GM18505 (cell line): ENCODE data around the gene ARHGEF38.

Experiments used
- ATAC-seq: cut with Tn5 transposase; IDR thresholded peaks from one replicate; pipeline ENCODE4 v1.9.1; 2021; ENCODE audit not compliant: unreplicated experiment
- POLR2A ChIP-seq: IDR thresholded peaks from 4 replicates; pipeline ENCODE4 v1.6.1; 2011; ENCODE audit warnings: borderline replicate concordance; ENCODE audit not compliant: insufficient read depth, insufficient read length; ENCODE audit errors: extremely low read depth

The ARHGEF38 gene

DNA sequence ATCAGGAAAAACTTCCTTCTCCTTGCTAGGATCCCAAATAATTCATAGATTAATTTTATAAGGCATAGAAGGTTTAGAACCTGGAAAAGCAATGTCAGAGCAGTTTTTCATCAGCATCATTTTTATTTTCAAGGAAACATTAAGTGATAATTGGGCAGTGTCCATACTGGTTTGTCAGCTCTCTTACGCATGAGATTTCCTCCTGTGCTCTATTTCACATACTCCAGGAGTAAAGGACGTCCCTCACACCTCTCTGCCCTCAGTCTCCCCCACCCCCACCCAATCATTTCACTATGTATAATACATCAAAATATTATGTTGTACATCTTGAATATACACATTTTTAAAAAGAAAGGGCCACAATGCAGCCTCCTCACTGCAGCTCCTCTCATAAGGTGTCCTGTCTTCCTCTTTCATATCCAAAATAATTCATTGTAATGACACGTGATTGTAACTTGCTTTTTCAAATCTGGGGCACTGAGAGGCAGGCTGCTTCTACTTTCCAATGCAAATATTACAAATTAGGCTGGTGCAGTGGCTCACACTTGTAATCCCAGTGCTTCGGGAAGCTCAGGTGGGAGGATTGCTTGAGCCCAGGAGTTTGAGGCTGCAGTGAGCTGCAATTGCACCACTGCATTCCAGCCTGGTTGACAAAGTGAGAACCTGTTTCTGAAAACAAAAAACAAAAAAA lies 34.4 kb downstream of the ARHGEF38 start:
- no peak for TF ChIP-seq POLR2A
- no peak for ATAC-seq

DNA sequence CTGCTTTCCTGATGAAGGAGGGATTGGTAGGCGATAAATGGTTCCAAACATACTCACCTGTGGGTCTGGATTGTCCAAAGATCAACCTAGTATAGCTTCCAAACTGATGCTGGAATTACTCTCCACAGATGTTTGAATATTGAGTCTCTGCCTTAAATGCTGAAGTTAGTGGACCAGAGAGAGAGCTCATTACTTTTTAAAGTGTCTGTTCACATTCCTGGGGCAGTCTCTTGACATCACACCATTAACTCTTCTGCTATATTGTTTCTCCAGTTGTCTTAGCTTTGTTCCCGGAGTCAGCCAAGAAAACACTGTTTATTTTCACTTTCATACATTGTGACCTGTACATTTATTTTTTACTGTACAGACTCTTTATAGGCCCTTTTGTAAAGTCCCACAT lies 35.4 kb downstream of the ARHGEF38 start:
- no peak for TF ChIP-seq POLR2A
- ATAC-seq, result no peak

GRCh38 chr4:105588252-105588651 lies 35.8 kb downstream of the ARHGEF38 start:
- TF ChIP-seq POLR2A, result no peak
- ATAC-seq, result no peak

- no peak for TF ChIP-seq POLR2A
- ATAC-seq, result no peak
These were observed 39.2 kb downstream of the ARHGEF38 start for GRCh38 chr4:105591573-105591972.

DNA sequence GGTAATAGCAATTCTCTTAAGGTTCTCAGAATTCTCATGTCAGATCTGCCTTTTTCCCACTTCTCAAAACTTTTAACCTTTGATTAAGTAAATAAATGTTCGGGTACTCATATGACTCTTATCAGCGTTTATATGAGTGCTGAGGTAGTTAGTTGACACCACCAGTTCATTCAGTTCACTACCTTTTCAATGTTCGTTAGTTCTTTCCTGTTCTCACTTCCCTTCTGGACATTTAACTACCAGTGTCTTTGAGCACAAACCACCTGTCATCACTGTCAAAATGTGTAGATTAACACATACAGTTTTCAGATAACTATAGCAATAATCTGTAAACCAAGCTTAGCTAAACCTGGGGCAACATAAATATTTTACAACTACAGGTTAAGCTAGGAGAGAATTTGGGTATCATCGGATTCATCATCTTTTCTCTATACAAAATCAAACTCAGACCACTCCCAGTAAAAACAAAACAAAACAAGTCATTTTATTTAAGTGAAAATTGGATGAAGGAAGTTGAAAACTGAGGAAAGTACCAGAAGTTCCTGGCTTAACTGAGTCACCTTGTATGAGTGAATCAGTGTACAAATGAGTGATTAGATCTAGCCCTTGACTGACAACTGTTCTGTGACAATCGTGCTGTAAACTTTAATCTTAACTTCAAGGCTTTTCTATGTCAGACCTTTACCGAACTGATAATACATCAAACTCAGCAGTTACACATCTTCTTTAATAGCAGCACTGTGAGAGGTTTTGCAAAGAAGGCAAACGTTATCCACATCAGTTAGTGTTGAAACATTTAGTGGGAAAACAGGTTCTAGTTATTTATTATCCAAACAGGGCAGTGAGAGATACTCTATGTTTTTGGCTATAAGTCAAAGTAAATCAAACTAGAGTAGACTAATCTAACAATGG lies 41.9 kb downstream of the ARHGEF38 start:
- peak; percentile 94 for ATAC-seq

GRCh38 chr4:105596684-105597083 lies 44.3 kb downstream of the ARHGEF38 start:
- no peak for ATAC-seq
- no peak for TF ChIP-seq POLR2A

More for the DNA sequence above, 41.9 kb downstream of the ARHGEF38 start:
- TF ChIP-seq POLR2A, result no peak

GRCh38 chr4:105598052-105598451 lies 45.6 kb downstream of the ARHGEF38 start:
- no peak for TF ChIP-seq POLR2A
- no peak for ATAC-seq

- no peak for TF ChIP-seq POLR2A
- no peak for ATAC-seq
These were observed 46.4 kb downstream of the ARHGEF38 start for GRCh38 chr4:105598787-105599186.

GRCh38 chr4:105599482-105599881 lies 47.1 kb downstream of the ARHGEF38 start:
- TF ChIP-seq POLR2A, result no peak
- no peak for ATAC-seq

DNA sequence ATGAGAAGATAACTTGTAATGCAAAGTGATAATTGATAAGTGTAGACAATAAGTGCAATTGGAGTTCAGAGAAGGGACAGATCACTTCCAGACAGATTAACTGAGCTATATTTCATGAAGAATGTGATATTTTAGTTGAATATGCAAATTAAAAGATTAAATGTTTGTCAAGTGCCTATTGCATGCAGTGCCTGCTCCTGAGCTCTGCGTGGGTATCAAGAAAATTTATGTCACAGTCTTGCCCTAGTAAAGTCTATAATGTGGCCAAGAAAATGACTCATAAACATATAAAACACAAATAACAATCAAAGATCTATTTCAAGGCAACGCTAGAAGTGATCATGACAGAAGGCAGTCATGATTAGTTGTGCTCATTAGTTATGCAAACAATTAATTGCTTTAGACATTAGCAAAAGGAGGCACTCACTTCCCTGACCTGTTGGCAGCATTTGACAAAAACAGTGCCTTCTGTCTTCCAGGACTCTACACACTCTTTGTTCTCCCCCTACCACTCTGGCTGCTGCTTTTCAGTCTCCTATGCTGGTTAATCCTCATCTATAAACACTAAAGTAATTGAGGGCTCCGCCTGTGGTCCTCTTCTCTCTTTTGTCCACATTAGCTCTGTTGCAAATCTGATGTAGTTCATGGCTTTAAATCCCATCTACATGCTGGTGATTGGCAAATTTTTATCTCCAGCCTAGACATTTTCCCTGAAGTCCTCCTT lies 47.7 kb downstream of the ARHGEF38 start:
- TF ChIP-seq POLR2A, result no peak
- no peak for ATAC-seq

DNA sequence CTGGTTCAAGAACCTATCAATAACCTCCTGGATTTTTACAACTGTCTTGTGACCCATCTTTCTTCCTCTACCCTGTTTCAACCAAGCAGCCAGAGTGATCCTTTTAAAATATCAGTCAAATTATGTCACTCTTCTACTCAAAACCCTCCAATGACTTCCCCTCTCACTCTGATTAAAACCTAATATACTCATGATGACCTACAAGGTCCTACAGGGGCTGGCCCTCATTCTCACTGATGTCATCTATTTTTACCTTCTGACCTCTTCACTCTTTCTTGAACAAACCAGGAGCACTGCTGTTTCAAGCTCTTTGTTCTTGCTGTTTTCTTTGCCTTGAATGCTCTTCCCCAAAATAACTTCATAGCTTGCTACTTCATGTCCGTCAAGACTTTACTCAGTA lies 48.5 kb downstream of the ARHGEF38 start:
- TF ChIP-seq POLR2A, result no peak

DNA sequence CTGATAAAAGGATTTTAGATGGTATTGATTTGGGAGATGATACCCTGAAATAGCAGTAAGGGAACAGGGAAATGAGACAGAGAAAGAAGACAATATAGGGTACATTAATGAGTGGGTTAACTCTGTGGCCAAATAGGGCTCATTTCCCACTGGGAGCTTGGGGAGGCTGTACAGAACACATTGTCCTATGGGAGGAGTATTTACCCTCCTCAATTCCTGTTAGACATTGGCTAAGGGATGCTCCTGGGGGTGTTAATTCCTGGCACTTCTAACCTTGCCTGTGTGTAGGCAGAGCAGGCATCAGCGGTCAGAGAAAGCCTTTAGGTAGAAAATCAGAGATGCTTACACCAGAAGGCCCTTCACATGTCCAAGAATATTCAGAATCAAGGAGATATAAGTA lies 49.0 kb downstream of the ARHGEF38 start:
- TF ChIP-seq POLR2A, result no peak
- ATAC-seq, result no peak

More for the DNA sequence above, 48.5 kb downstream of the ARHGEF38 start:
- no peak for ATAC-seq

DNA sequence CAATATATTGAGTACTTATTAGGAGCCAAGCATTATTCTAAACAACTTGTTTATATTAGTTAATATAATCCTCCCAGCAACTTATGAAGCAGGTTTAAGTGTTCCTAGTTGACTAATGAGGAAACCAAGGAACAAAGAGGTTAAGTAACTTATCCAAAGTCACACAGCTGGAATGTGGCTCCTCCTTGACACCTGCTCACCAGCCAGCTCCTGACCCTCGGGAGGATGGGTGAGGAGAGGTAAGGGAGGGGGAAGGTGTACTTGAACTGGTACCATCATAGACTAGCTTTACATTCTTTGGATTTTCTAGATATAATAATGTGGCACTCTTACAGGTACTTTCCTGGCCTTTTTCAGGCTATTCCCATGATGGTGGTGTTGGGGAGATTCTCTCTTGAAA lies 50.7 kb downstream of the ARHGEF38 start:
- no peak for TF ChIP-seq POLR2A
- ATAC-seq, result no peak
